Measurements from ENCODE around the gene SEMA3B.
"Not testable (repeated sequence)": the region's sequence is repeated elsewhere in the genome, so short reads cannot be mapped to it uniquely, and the experiment has no call there.

SEMA3B gene

GRCh38 chr3:50226888-50227389 lies 42.0 kb upstream of the SEMA3B start:
- peak overlapping the region; percentile 61 for H3K4me3 ChIP-seq (ENCODE audit: low read length)
- peak; percentile 29 for DNase-seq (ENCODE audit: low read depth)
- TF ChIP-seq, protein P1, sequence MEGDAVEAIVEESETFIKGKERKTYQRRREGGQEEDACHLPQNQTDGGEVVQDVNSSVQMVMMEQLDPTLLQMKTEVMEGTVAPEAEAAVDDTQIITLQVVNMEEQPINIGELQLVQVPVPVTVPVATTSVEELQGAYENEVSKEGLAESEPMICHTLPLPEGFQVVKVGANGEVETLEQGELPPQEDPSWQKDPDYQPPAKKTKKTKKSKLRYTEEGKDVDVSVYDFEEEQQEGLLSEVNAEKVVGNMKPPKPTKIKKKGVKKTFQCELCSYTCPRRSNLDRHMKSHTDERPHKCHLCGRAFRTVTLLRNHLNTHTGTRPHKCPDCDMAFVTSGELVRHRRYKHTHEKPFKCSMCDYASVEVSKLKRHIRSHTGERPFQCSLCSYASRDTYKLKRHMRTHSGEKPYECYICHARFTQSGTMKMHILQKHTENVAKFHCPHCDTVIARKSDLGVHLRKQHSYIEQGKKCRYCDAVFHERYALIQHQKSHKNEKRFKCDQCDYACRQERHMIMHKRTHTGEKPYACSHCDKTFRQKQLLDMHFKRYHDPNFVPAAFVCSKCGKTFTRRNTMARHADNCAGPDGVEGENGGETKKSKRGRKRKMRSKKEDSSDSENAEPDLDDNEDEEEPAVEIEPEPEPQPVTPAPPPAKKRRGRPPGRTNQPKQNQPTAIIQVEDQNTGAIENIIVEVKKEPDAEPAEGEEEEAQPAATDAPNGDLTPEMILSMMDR (conservative IDR thresholded peaks at IDR 0.05; ENCODE audit: low read length): peak; percentile 16

DNA sequence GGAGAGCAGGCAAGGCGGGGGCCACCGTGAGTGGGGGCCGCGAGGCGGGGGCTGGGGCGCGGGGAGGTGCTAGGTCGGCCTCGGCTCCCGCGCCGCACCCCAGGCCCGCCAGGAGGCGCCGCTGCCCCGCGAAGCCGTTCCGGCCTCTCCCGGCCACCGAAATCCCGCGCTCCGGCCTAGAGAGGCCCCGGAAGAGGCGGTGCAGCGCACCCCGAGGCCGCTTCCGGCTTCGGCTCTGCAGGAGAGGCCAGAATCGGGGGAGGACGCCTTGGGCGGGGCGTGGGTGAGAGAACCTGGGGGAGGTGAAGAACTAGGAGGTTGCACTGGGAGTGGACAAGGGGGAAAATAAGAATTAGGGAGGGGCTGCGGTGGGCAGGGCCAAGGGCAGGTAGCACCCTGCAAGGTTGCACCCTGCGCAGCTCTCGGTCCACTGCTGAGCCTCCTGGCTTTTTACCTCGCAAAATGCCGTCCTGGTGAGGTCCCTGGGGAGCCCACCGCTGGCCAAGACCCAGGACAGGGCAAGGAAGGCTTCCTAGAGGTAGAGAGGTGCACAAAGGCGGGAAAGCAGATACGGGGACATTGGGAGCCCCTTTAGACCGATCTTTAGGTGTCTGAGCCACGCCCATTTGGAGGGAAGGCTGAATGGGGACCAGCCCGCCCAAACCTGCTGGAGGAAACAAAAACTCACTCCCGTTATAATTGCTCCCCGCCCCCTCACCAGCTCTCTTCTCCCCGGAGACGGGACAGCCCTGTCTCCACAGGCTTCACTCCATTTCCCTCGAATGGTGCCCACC lies 41.4 kb upstream of the SEMA3B start:
- TF ChIP-seq, protein P1 (conservative IDR thresholded peaks at IDR 0.05; ENCODE audit: low read length): peak; percentile 45
- peak; percentile 82 for DNase-seq (ENCODE audit: low read depth)
- H3K4me3 ChIP-seq (ENCODE audit: low read length): peak overlapping the region; percentile 88

DNA sequence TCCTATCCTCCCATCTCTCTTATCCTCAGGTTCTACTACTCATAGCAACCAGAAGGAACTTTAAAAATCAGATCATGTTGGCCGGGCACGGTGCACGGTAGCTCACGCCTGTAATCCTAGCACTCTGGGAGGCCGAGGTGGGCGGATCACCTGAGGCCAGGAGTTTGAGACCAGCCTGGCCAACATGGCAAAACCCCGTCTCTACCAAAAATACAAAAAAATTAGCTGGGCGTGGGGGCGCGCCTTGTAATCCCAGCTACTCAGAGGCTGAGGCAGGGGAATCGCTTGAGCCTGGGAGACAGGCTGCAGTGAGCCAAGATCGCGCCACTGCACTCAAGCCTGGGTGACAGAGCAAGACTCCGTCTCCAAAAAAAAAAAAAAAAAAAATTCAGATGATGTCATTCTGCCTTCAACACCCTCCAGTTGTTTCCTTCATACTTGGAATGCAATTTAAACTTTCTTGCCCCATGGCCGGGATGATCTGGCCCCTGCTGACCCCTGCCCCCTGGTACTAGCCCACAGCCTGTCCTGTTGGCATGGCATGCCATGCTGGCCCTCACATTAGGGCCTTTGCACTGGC lies 40.7 kb upstream of the SEMA3B start:
- H3K4me3 ChIP-seq (ENCODE audit: low read length): peak overlapping the region; percentile 88
- not testable (repeated sequence) for DNase-seq (ENCODE audit: low read depth)

DNA sequence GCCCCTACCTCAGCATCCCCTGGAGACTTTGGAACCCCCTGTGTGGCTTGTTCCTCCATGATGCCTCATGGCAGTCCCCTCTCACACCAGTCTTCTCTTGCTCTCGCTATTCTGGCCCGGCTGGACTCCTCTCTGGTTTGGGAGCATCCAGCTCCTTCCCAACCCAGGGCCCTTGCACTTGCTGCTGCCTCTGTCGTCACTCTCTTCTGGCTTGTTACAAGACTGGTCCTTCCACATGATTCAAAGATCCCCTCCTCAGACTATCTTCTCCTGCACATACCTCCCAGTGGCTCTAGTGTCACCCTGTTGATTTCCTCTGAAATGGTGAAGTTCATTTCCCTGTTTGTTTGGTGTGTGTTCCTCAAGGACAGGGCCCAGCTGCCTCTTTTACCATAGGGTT lies 39.5 kb upstream of the SEMA3B start:
- TF ChIP-seq, protein P1 (conservative IDR thresholded peaks at IDR 0.05; ENCODE audit: low read length): no peak
- no peak overlapping the region for H3K4me3 ChIP-seq (ENCODE audit: low read length)
- DNase-seq (ENCODE audit: low read depth): no peak

DNA sequence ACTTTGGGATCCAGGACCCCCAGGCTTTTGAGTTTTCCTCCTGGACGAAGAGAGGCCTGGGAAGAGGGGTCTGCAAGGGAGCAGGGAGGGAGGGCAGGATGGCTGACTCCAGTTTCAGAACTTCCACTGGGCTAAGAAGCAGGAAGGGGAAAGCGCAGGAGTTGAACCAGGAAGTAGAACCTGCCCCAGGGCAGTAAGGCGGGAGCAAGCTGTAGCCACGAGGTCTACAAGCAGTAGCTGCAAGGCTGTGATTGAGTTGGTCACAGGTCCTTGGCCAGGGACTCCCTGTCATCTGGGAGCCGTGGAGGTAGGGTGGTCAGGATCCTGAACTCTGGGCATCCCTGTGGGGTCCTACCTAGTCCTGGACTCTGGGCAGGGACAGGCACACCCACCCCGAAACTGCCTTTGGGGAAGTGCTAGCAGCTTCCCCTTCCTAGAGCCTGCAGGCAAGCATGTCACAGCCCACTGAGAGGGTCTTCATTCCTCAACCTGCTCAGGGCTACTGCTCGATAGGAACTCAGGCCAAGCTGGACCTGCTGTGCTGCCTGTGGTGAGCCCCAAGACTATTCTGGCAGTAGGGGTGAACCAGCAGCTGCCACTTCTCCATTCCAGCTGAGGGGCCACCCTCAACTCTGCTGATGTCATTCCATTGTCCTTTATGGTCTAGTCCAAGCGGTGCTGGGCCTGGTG lies 38.7 kb upstream of the SEMA3B start:
- no peak overlapping the region for H3K4me3 ChIP-seq (ENCODE audit: low read length)
- DNase-seq (ENCODE audit: low read depth): no peak
- TF ChIP-seq, protein P1 (conservative IDR thresholded peaks at IDR 0.05; ENCODE audit: low read length): no peak

DNA sequence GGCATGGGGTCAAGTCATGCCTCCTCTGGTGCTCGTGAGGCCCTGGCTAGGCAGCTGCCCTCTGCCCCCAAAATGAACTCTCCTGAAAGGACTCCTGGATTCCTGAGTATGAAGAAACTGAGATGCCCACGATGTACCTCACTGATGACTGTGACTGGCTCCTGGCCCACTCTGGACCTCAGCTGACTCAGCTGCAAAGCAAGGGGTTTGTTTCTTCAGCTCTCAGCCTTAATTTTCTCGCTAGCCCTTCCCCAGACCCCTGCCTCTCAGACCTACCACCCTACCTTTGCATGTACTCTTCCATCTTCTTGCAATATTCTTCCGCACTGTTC lies 38.2 kb upstream of the SEMA3B start:
- TF ChIP-seq, protein P1 (conservative IDR thresholded peaks at IDR 0.05; ENCODE audit: low read length): no peak
- DNase-seq (ENCODE audit: low read depth): no peak
- no peak overlapping the region for H3K4me3 ChIP-seq (ENCODE audit: low read length)

GRCh38 chr3:50231581-50231980 lies 37.4 kb upstream of the SEMA3B start:
- TF ChIP-seq, protein P1 (conservative IDR thresholded peaks at IDR 0.05; ENCODE audit: low read length): no peak
- DNase-seq (ENCODE audit: low read depth): no peak
- no peak overlapping the region for H3K4me3 ChIP-seq (ENCODE audit: low read length)
